HG02588 (cell line): ENCODE measurements around the gene PSMB2.

Source experiments
- ATAC-seq: cut with Tn5 transposase; IDR thresholded peaks from one replicate; pipeline ENCODE4 v1.9.1; 2021; ENCODE audit warnings: mild to moderate bottlenecking, moderate library complexity; ENCODE audit not compliant: unreplicated experiment

The PSMB2 gene

GRCh38 chr1:35644204-35644603 is 2.9 kb upstream of the PSMB2 start:
- ATAC-seq, result no peak

- ATAC-seq, result no peak
Observed at GRCh38 chr1:35642471-35642955, 1.2 kb upstream of the PSMB2 start.

GRCh38 chr1:35640380-35641232 is 720 bp downstream of the PSMB2 start:
- peak; percentile 9 for ATAC-seq

GRCh38 chr1:35637401-35637809 is 3.9 kb downstream of the PSMB2 start:
- ATAC-seq, result no peak

- no peak for ATAC-seq
Observed at GRCh38 chr1:35633547-35633946, 7.8 kb downstream of the PSMB2 start.

- ATAC-seq, result no peak
Observed at GRCh38 chr1:35631396-35631795, 9.9 kb downstream of the PSMB2 start.

- no peak for ATAC-seq
Observed at GRCh38 chr1:35629051-35629450, 12.3 kb downstream of the PSMB2 start.

DNA sequence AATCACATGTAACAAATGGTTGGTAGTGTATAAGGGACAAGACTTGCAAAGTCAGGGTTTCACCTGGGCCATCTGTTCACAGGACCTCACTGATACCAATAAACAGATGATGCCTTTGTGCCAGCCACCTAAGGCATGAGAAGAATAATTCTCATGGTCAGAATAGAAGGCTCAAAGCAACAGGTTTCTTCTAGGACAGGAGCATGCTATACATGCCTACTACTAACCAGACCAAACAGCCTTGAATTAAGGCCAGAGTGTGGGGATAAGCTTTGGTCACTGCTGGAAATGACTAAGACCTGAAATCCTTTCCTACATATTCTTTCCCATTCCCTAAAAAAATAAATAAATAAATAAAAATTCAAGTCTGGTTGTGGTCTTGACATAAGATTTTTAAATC is 17.5 kb downstream of the PSMB2 start:
- ATAC-seq, result no peak

DNA sequence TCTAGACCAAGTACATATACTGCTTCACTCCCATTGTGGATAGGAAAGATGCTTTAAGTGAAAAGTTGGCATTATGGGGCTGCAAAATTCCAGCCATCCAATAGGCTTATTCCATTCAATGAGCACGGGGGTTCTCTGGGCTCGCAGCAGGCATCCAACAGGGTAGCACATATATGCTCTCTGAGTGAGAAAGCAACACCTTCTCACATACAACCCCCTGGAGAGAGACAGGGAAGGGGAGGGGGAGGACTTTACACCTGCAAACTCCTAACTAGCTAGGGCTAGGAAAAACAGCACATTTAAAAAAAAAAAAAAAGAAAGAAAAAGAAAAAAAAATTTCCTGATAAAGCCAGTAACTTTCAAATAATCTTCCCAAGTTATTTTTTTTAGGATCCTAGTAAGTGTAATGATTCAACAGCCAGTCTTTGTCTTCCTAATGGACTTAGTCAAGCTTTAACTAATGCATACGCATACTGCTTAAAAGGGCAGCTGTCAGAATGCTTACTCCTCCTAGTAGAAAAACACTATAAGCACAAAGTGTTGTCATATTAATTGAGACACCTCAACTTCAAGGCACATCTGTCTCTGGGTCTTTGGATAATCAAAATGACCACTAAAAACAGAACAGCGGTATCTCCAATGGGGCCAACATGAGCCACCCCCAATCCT is 18.7 kb downstream of the PSMB2 start:
- no peak for ATAC-seq

DNA sequence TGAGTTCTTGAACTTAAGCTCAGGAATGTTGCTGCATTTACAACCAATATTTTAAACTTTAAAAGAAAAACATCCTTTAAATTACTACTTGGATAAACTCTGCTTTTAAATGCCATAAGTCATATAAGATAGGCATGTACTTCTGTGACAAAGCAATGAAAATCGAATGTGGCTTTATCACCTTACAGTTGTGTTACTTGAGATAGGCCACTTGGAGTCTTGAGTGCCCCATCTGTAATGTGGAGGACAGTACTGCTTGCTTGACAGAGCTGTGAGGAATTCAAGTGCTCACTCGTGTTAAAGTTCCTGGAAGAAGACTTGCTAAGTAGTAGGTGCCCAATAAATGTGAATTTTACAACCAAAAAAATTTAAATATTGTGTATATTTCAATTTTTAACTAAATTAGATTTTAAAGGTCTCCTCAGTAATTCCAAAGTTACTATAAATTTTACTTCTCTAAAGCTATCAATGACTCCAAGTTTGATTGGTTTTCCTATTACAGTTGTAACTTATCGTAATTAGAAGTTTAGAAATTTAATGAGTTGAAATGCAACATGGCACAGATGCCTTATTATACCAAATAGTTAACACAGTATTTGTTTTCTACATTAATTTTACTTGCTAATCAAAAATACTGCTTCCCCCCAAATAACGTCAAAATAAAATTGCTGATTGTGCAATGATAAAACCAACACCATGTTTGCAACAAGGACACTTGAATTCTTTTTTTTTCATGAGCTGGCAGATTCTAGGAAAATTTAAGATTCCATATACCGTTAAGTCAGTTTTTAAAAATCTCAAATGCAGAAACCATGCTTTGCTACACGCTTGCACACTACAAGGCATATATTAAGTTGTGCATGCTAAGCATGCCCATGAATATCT is 21.8 kb downstream of the PSMB2 start:
- no peak for ATAC-seq

DNA sequence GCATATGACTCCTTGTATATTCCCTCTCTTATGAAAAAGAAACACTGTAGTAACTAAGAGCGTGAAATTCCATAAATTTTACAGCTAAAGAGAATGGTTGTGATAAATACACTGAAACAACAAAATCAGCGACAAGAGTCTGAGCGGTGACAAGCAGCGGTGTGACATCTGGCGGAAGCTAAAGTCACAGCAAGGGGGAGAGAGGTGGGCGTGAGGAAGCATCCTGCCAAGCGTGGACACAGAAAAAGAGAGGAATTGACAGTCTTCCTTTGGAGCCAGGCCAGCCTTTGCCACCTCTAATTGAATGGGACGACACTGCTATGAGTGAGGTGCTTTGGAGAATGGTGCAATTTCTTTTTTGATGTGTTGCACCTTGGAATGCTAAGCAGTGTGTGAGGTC is 25.9 kb downstream of the PSMB2 start:
- no peak for ATAC-seq

GRCh38 chr1:35611655-35612054 is 29.7 kb downstream of the PSMB2 start:
- ATAC-seq, result no peak

DNA sequence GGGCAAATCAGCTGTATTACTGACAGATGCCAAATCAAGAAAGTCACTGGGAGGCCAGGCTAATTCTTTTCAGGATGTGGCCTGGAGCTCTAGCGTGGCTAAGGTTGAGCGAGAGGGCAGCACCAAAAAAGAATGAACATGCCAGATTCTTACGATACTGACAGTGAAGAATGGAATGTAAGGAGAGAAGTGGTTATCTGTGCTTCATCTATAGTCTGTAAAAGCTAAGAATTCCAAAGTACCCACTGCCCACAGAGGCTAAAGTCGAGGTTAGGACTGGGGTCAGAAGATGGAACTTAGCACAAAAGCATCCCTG is 35.5 kb downstream of the PSMB2 start:
- no peak for ATAC-seq

DNA sequence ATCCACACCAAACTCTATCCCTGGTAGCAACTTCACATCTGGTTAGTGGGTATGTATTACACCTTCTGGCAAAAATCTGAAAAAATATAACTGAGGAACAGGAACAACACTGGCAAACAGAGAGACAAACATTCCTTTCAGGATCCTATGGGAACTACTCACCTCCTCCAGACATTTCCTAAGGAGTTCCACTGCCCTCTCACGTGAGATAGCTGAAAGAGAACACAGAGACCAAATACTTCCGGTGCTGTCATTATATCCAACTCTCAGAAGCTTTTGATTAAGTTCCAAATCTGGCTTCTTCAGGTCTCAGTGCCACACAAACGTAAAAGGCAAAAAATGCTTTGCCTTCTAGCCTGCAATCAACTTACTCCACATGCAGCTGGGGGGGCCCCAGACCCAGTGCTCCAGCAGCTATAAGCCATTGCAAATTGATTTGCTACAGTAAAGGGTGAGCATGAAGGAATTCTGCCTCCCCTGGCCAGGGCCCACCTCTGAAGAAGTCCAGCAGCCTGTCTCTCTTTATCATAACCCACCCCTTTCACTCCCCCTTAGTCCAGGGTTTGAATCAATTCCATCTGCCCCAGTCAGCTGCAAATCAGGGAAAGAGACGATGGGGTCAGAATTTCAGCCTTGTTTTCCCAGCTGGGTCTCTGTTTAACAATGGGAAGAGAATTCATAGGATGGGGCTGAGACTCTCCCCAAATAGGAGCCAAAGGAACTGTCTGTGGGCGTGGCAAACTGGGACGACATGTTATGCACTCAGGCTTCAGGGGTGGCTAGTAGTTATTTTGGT is 36.1 kb downstream of the PSMB2 start:
- ATAC-seq, result no peak

DNA sequence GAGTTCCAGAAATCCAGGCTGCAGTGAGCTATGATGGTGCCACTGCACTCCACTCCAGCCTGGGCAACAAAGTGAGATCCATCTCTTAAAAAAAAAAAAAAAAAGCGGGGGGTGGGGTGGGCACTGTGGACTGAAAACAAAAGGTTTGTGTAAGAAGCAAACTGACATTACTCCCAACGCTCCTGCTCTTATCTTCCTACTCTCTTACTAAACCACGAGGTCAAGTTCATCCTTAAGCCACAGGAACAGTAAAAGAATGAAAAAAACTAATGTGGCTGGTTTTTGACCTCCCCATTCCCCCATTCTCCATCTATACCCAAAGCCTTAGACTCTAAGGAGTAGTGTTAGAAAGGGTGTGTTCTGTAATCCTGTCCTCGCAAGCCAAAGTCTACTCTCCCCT is 37.4 kb downstream of the PSMB2 start:
- no peak for ATAC-seq

DNA sequence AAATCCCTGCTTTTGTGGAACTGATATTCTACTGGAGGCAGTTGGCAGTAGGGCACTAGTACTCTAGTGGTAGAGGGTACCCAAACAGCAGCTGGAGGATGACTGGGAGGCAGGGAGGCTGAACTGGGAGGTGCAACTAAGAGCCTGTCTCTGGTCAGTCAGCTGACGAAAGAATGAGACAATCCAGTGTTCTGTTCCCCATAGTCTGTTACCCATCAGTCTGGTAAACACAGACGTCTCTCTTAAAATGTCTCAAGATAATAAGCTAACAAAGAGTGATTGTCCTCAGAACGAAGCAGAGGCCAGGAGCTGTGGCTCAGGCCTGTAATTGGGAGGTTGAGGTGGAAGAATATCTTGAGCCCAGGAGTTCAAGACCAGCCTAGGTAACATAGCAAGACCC is 37.9 kb downstream of the PSMB2 start:
- no peak for ATAC-seq

DNA sequence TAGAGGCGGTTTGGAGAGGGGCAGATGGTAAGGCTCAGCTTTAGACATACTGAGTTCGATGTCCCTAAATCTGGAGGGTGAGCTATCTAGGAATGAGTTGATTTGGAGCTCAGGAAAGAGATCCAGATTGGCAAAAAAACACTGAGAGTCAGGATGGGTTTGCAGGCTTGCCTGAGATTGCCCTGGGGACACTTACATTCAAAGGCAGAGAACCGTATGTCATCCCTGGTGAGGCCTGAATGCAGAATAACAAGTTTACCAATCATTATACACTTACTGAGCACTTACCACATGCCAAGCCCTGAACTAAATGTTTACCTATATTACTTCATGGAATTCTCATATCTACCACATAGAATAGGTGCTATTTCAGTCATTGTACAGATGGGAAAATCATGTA is 40.7 kb downstream of the PSMB2 start:
- ATAC-seq, result no peak

DNA sequence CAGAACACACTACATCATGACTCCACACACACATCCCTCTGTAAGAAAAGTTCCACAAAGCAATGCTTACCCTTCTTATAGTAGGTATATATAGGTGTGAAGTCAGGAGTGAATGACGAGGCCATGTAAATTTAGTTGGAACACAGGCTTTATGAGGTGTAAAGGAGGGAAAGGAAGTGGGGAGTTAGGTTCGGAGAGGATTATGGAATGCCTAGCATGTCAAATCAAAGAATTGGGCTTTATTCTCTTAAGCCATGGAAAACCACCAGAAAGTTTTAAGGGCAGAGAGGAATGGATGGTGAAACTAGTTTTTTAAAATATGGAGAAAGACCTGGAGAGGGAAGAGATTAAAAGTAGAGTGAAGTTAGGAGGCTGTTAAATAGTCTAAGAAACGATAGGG is 41.9 kb downstream of the PSMB2 start:
- no peak for ATAC-seq

DNA sequence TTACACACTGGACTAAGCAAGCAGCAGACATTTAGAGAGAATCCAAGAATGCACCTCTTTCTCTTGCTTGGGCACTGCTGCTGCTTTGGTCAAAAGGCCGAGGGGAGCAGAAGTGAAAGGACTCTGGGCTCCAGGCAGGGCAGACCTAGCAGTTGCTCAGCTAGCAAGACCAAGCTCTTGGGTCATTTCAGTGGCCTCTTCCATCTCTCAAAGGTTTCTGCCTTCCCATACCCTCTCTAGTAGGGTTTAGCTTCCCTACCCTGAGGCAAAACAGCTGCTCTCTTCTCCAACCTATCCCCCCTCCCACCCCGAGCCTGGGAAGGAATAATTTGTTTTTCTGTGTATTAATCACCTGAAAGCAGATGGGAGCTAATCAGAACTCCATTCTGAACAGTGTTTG is 42.4 kb downstream of the PSMB2 start:
- no peak for ATAC-seq

- ATAC-seq, result no peak
Observed at GRCh38 chr1:35597870-35598269, 43.5 kb downstream of the PSMB2 start.

DNA sequence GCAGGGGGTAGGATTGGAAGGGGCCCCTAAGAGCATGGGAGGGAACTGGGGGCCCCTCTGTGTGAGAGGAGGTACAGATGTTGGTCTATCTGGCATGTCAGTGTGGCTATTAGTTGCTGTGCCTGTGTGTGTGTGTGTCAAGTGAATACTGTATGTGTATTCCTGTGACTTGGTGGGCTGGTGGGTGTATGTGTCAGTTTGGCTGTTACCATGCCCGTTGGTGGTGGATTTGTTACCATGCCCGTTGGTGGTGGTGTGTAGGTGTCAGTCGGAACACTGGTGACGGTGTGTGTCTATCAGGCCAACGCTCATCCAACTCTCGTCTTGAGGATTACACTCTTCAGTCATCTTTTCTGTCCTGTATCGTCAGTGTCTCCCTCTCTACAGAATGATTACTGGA is 45.6 kb downstream of the PSMB2 start:
- ATAC-seq, result no peak
